ENCODE data around the gene EXOG.

EXOG gene

GRCh38 chr3:38507120-38507519 is 11.0 kb downstream of the EXOG start:
- no peak for DNase-seq

- no peak for DNase-seq
Measured at GRCh38 chr3:38509732-38510131, 13.6 kb downstream of the EXOG start.

- DNase-seq, result no peak
Measured at GRCh38 chr3:38510631-38511030, 14.5 kb downstream of the EXOG start.

GRCh38 chr3:38511546-38511945 is 15.4 kb downstream of the EXOG start:
- DNase-seq, result no peak

GRCh38 chr3:38515367-38515766 is 19.2 kb downstream of the EXOG start:
- DNase-seq, result no peak

- no peak for DNase-seq
Measured at GRCh38 chr3:38516669-38517068, 20.5 kb downstream of the EXOG start.

GRCh38 chr3:38519000-38519399 is 22.9 kb downstream of the EXOG start:
- no peak for DNase-seq

- no peak for DNase-seq
Measured at GRCh38 chr3:38519651-38520050, 23.5 kb downstream of the EXOG start.

GRCh38 chr3:38521391-38521987 is 25.3 kb downstream of the EXOG start:
- peak; percentile 41 for DNase-seq

GRCh38 chr3:38522002-38522401 is 25.9 kb downstream of the EXOG start:
- DNase-seq, result no peak

GRCh38 chr3:38524141-38524739 is 28.1 kb downstream of the EXOG start:
- no peak for DNase-seq

- no peak for DNase-seq
Measured at GRCh38 chr3:38526792-38527191, 30.7 kb downstream of the EXOG start.

- DNase-seq, result no peak
Measured at GRCh38 chr3:38528457-38528856, 32.3 kb downstream of the EXOG start.

- DNase-seq, result no peak
Measured at GRCh38 chr3:38532529-38532928, 36.4 kb downstream of the EXOG start.

- DNase-seq, result no peak
Measured at GRCh38 chr3:38533285-38533976, 37.3 kb downstream of the EXOG start.

GRCh38 chr3:38534180-38534579 is 38.0 kb downstream of the EXOG start:
- no peak for DNase-seq

GRCh38 chr3:38534604-38535003 is 38.5 kb downstream of the EXOG start:
- DNase-seq, result no peak

GRCh38 chr3:38536671-38537070 is 40.5 kb downstream of the EXOG start:
- no peak for DNase-seq

- DNase-seq, result no peak
Measured at GRCh38 chr3:38538773-38539353, 42.7 kb downstream of the EXOG start.

- no peak for DNase-seq
Measured at GRCh38 chr3:38541806-38542205, 45.7 kb downstream of the EXOG start.

- DNase-seq, result no peak
Measured at GRCh38 chr3:38542401-38543298, 46.5 kb downstream of the EXOG start.

- no peak for DNase-seq
Measured at GRCh38 chr3:38543586-38543985, 47.4 kb downstream of the EXOG start.

GRCh38 chr3:38544926-38545325 is 48.8 kb downstream of the EXOG start:
- no peak for DNase-seq

Measured in right kidney (tissue), 1 donor.